HL-60 (cell line): ENCODE results near the gene TLR4.

ENCODE experiments used
- DNase-seq, 2 experiments: peaks; one replicate each; pipeline ENCODE4 v3.0.0-alpha.2; 2010 to 2020; ENCODE audit warnings: low read depth in 1 of 2, low spot score in 1 of 2
- H3K27ac ChIP-seq: fragments of 250-450 bp; sonication (Bioruptor Pico); replicated peaks from 2 replicates; pipeline ENCODE4 v1.5.1; 2020; ENCODE audit warnings: mild to moderate bottlenecking, moderate library complexity
- H3K27me3 ChIP-seq: fragments of 250-450 bp; sonication (Bioruptor Pico); 2 replicates; pipeline ENCODE4 v1.5.1; 2021; ENCODE audit warnings: mild to moderate bottlenecking, moderate library complexity; ENCODE audit not compliant: insufficient read depth, poor library complexity, severe bottlenecking
- H3K4me3 ChIP-seq: replicated peaks from 2 replicates; pipeline ENCODE4 v1.5.1; 2011; ENCODE audit warnings: mild to moderate bottlenecking, control low read depth, low read length; ENCODE audit not compliant: insufficient read depth
- CTCF ChIP-seq: IDR thresholded peaks from one replicate; pipeline ENCODE4 v1.5.1; 2011; ENCODE audit warnings: low read length, control low read depth, inconsistent platforms; ENCODE audit not compliant: insufficient read depth
- GABPA ChIP-seq: IDR thresholded peaks from 2 replicates; pipeline ENCODE4 v1.6.1; 2012; ENCODE audit warnings: low read depth
- POLR2AphosphoS5 ChIP-seq: IDR thresholded peaks from 2 replicates; pipeline ENCODE4 v1.6.1; 2012; ENCODE audit warnings: low read depth
- REST ChIP-seq: IDR thresholded peaks from 2 replicates; pipeline ENCODE4 v1.6.1; 2012; ENCODE audit warnings: low read depth; ENCODE audit not compliant: insufficient replicate concordance
- SPI1 ChIP-seq: IDR thresholded peaks from 2 replicates; pipeline ENCODE4 v1.6.1; 2012; ENCODE audit warnings: low read depth, mild to moderate bottlenecking, borderline replicate concordance

The TLR4 gene

GRCh38 chr9:117703537-117703936 is 666 bp upstream of the TLR4 start:
- H3K27me3 ChIP-seq: no peaks in the 10 kb centered on the region
- H3K27ac ChIP-seq: peak overlapping the region; percentile 79
- no peak for DNase-seq
- TF ChIP-seq GABPA: no peak
- TF ChIP-seq CTCF: no peak
- no peak for TF ChIP-seq POLR2AphosphoS5
- no peak for TF ChIP-seq REST
- no peak for TF ChIP-seq SPI1
- H3K4me3 ChIP-seq: no peak overlapping the region; the same call in 1 of the 2 replicates

- peak overlapping the region; percentile 79 for H3K27ac ChIP-seq
- TF ChIP-seq REST (peak; percentile 3), GABPA (no peak), SPI1 (no peak)
- H3K27me3 ChIP-seq: no peaks in the 10 kb centered on the region
- DNase-seq: no peak
- H3K4me3 ChIP-seq: peak overlapping the region; percentile 73
Measured at GRCh38 chr9:117704597-117704996, 394 bp downstream of the TLR4 start.

- DNase-seq: no peak
- Histone ChIP-seq H3K4me3 (peak overlapping the region; percentile 73), H3K27me3 (no peaks in the 10 kb centered on the region), H3K27ac (peak overlapping the region; percentile 79)
- TF ChIP-seq POLR2AphosphoS5: no peak
- TF ChIP-seq GABPA: no peak
- no peak for TF ChIP-seq CTCF
- TF ChIP-seq REST: no peak
- TF ChIP-seq SPI1: no peak
Measured at GRCh38 chr9:117705386-117705785, 1.2 kb downstream of the TLR4 start.
